HepG2 (cell line): Measurements from ENCODE around the gene NCBP3. TPM values are rescaled to one million over a fixed set of nuclear protein-coding genes. Genes with fewer than 3 reads are reported as not detected.

ENCODE experiments used
- ATAC-seq: fragments of 200-7000 bp; cut with Tn5 transposase; 3 replicates; pipeline ENCODE4 v1.9.1; 2020; ENCODE audit warnings: mild to moderate bottlenecking, moderate library complexity
- BruUV-seq: library from RNA; stranded (reverse); fragments of 400-500 nt; replicated peaks from 2 replicates; lab custom pipeline; 2021; lab: Mats Ljungman, UMichigan
- CTCF ChIA-PET: fragments of 300-600 bp; formaldehyde crosslinking; extraction: SDS; loops from one replicate; lab custom pipeline; 2021; ENCODE audit warnings: low total read pairs, inconsistent platforms, low intra/inter-chr PET ratio; lab: Yijun Ruan, JAX
- POLR2A ChIA-PET: fragments of 350-600 bp; sonication (Branson Sonifier 250); formaldehyde crosslinking; loops from one replicate; lab custom pipeline; 2020; ENCODE audit warnings: antibody characterized with exemption, inconsistent platforms; lab: Yijun Ruan, JAX
- DNase-seq: peaks from one replicate; pipeline ENCODE4 v3.0.0-alpha.2; 2015; ENCODE audit warnings: low spot score
- FAIRE-seq: peaks from 3 replicates; lab custom pipeline; 2011; peaks lifted over from hg19 to GRCh38; lab: Jason Lieb, UNC
- H2AFZ ChIP-seq: one replicate; pipeline ENCODE4 v1.6.1; 2011; ENCODE audit warnings: low read length, inconsistent platforms
- H3K27ac ChIP-seq: fragments of 300-600 bp; 3 replicates; pipeline ENCODE4 v1.8.0; 2011; ENCODE audit warnings: mixed run types, mild to moderate bottlenecking, mixed read lengths, low read length, inconsistent platforms; ENCODE audit not compliant: insufficient read depth; ENCODE audit errors: extremely low read length
- H3K27me3 ChIP-seq, 2 experiments: fragments of 200-600 bp in 1 of 2; 2 replicates in 1 of 2; 3 replicates in 1 of 2; pipeline versions ENCODE4 v1.6.0 to v1.8.0; 2011; ENCODE audit warnings: low read length in 2 of 2, mild to moderate bottlenecking in 2 of 2, moderate library complexity in 2 of 2, inconsistent platforms in 1 of 2; ENCODE audit not compliant: insufficient read depth in 2 of 2, control insufficient read depth in 1 of 2
- H3K36me3 ChIP-seq, 2 experiments: fragments of 200-600 bp in 1 of 2; replicated peaks in 1 of 2; 2 replicates in 1 of 2; 3 replicates in 1 of 2; pipeline versions ENCODE4 v1.5.1 to v1.8.0; 2011; ENCODE audit warnings: low read length in 2 of 2, inconsistent platforms in 1 of 2; ENCODE audit not compliant: insufficient read depth in 2 of 2, control insufficient read depth in 1 of 2
- H3K4me1 ChIP-seq: 2 replicates; pipeline ENCODE4 v1.5.1; 2012; ENCODE audit warnings: low read length, inconsistent platforms; ENCODE audit not compliant: insufficient read depth
- H3K4me2 ChIP-seq: 2 replicates; pipeline ENCODE4 v1.6.0; 2011; ENCODE audit warnings: low read depth, low read length, inconsistent platforms
- H3K4me3 ChIP-seq, 3 experiments: fragments of 200-600 bp in 1 of 3; sonication (generic), shearing (Covaris generic) in 1 of 3; replicated peaks in 1 of 3; 2 replicates each; pipeline ENCODE4 v1.5.1; 2011 to 2016; ENCODE audit warnings: low read length in 3 of 3, inconsistent platforms in 2 of 3, low read depth in 2 of 3, mild to moderate bottlenecking in 2 of 3, control low read depth in 1 of 3, mixed read lengths in 1 of 3; ENCODE audit not compliant: insufficient read depth in 1 of 3
- H3K79me2 ChIP-seq: one replicate; pipeline ENCODE4 v1.6.1; 2011; ENCODE audit warnings: low read length, inconsistent platforms; ENCODE audit not compliant: insufficient read depth
- H3K9ac ChIP-seq: 2 replicates; pipeline ENCODE4 v1.6.0; 2011; ENCODE audit warnings: mild to moderate bottlenecking, low read depth, low read length, inconsistent platforms; ENCODE audit not compliant: insufficient read depth
- H3K9me3 ChIP-seq: 2 replicates; pipeline ENCODE4 v1.5.1; 2012; ENCODE audit warnings: mild to moderate bottlenecking, low read length
- H4K20me1 ChIP-seq: 2 replicates; pipeline ENCODE4 v1.6.0; 2011; ENCODE audit warnings: inconsistent platforms, mild to moderate bottlenecking, low read length, moderate library complexity; ENCODE audit not compliant: insufficient read depth
- ARID3A ChIP-seq: IDR thresholded peaks from 2 replicates; pipeline ENCODE4 v1.6.1; 2012; ENCODE audit warnings: low read depth, low read length, improper control_type of control experiment
- GMEB1 ChIP-seq: sonication (generic); formaldehyde crosslinking; IDR thresholded peaks from 2 replicates; pipeline ENCODE4 v1.5.1; 2020; ENCODE audit warnings: missing genetic modification reagents, mild to moderate bottlenecking, borderline replicate concordance
- KLF16 ChIP-seq, 2 experiments: sonication (generic) in 1 of 2; formaldehyde crosslinking in 1 of 2; IDR thresholded peaks; 2 replicates each; pipeline versions ENCODE4 v1.6.1 to v1.8.0; 2016 to 2023; ENCODE audit warnings: missing genetic modification reagents in 2 of 2, missing compliant biosample characterization in 1 of 2
- MED8 ChIP-seq: sonication (generic); formaldehyde crosslinking; IDR thresholded peaks from 2 replicates; pipeline ENCODE4 v1.8.1; 2023; ENCODE audit warnings: mild to moderate bottlenecking, missing genetic modification reagents; ENCODE audit not compliant: insufficient replicate concordance
- NFE2L2 ChIP-seq: fragments of 150-350 bp; IDR thresholded peaks from 2 replicates; pipeline ENCODE4 v1.6.1; 2014; ENCODE audit warnings: low read length
- NR2F1 ChIP-seq, 2 experiments: fragments of 450-650 bp in 1 of 2; formaldehyde crosslinking in 1 of 2; IDR thresholded peaks; 2 replicates each; pipeline versions ENCODE4 v1.5.0 to v1.6.1; 2016 to 2020; ENCODE audit warnings: mild to moderate bottlenecking in 1 of 2, missing compliant biosample characterization in 1 of 2, missing genetic modification reagents in 1 of 2, moderate library complexity in 1 of 2
- POGZ ChIP-seq: sonication (generic); formaldehyde crosslinking; IDR thresholded peaks from 2 replicates; pipeline ENCODE4 v1.4.0; 2020; ENCODE audit warnings: mild to moderate bottlenecking, missing genetic modification reagents
- PRDM15 ChIP-seq: sonication (generic); formaldehyde crosslinking; IDR thresholded peaks from 2 replicates; pipeline ENCODE4 v1.4.0; 2020; ENCODE audit warnings: missing genetic modification reagents
- ZC3H13 ChIP-seq: sonication (generic); formaldehyde crosslinking; IDR thresholded peaks from 2 replicates; pipeline ENCODE4 v1.8.1; 2023; ENCODE audit warnings: mild to moderate bottlenecking, missing genetic modification reagents, moderate library complexity
- ZKSCAN5 ChIP-seq: sonication (generic); formaldehyde crosslinking; IDR thresholded peaks from 2 replicates; pipeline ENCODE4 v1.5.1; 2020; ENCODE audit warnings: mild to moderate bottlenecking, missing genetic modification reagents
- ZNF33A ChIP-seq: sonication (generic); formaldehyde crosslinking; IDR thresholded peaks from 2 replicates; pipeline ENCODE4 v1.5.1; 2020; ENCODE audit warnings: missing genetic modification reagents, mild to moderate bottlenecking, moderate library complexity, borderline replicate concordance
- ZNF580 ChIP-seq: IDR thresholded peaks from 2 replicates; pipeline ENCODE4 v1.6.1; 2016; ENCODE audit warnings: low read depth, borderline replicate concordance
- ZNF816 ChIP-seq: sonication (generic); formaldehyde crosslinking; IDR thresholded peaks from 2 replicates; pipeline ENCODE4 v1.8.0; 2022; ENCODE audit warnings: missing genetic modification reagents, mild to moderate bottlenecking, borderline replicate concordance
- ZSCAN30 ChIP-seq: sonication (generic); formaldehyde crosslinking; IDR thresholded peaks from 2 replicates; pipeline ENCODE4 v1.5.0; 2020; ENCODE audit warnings: mild to moderate bottlenecking, missing genetic modification reagents
- WGBS: methylation state at CpG from one replicate; pipeline ENCODE4 v1.1.6; 2017; ENCODE audit warnings: low lambda C conversion rate; 5-methylcytosine and 5-hydroxymethylcytosine counted together
- in situ Hi-C: cut with HindIII; loops from 2 replicates; pipeline ENCODE4 v1.10.0; 2017; ENCODE audit warnings: low pct_unique_long_range_greater_than_20kb; ENCODE audit not compliant: extremely low pct_ligation_motif_present
- intact Hi-C: fragments of 100-400 bp; cut with micrococcal nuclease; formaldehyde crosslinking; loops from one replicate; pipeline ENCODE4 v1.10.0; 2022; ENCODE audit not compliant: unreplicated experiment
- polyA plus RNA-seq, 8 experiments: library from polyadenylated mRNA; depleted of rRNA in 3 of 8; stranded (reverse) in 7 of 8; unstranded in 1 of 8; fragments of >200 nt; fragmentation: Illumina TruSeq in 4 of 8; extraction: Trizol in 4 of 8; gene quantifications; 2 replicates each; pipeline versions ENCODE4 v1.2.1 to v1.2.3, GENCODE V29; 2011 to 2016; ENCODE audit warnings: low read depth in 4 of 8, missing spikeins in 1 of 8, mixed read lengths in 1 of 8; ENCODE audit not compliant: insufficient read depth in 1 of 8
- total RNA-seq, 5 experiments: library from RNA; depleted of rRNA; stranded (reverse); fragments of >200 nt; fragmentation: Illumina TruSeq; extraction: Trizol; gene quantifications; 2 replicates each; pipeline ENCODE4 v1.2.3, GENCODE V29; 2016; ENCODE audit warnings: low read depth in 1 of 5

The NCBP3 gene
- total and polyA plus RNA-seq, 2 of the 13 experiments (the other 11 are each of a cell fraction or from before 2014, with no cell fraction given) = 19.5 to 24.8 TPM

- in situ Hi-C loops = no loop called here
- no peak for FAIRE-seq
- TF ChIP-seq ZNF816 (peak; percentile 6; the same call in 1 of the 2 replicates), ZNF33A (CRISPR knock-in tag) (no peak), NR2F1 (CRISPR knock-in tag; IDR thresholded peaks at IDR 0.05) (no peak), ZKSCAN5 (CRISPR knock-in tag) (no peak), GMEB1 (CRISPR knock-in tag) (no peak; the same call in 1 of the 2 replicates), KLF16 (CRISPR knock-in tag; IDR thresholded peaks at IDR 0.05) (no peak), ZNF580 (CRISPR knock-in tag) (no peak), NFE2L2 (no peak), MED8 (CRISPR knock-in tag) (no peak), PRDM15 (peak; percentile 62; the same call in 1 of the 2 replicates), ARID3A (no peak), ZSCAN30 (CRISPR knock-in tag) (no peak), POGZ (CRISPR knock-in tag) (no peak), ZC3H13 (CRISPR knock-in tag) (no peak)
Measured at GRCh38 chr17:3803308-3803640, 42.8 kb downstream of the NCBP3 start.

More at GRCh38 chr17:3803308-3803640, 42.8 kb downstream of the NCBP3 start:
- ChIA-PET POLR2A (interaction anchor here (0.8 to 5.9 kb wide), 11 partner anchors 8 to 136 kb away, joined by 3 to 39 read pairs (median 5); partner anchors contain the start of genes CAMKK1, HASPIN and NCBP3), CTCF (no interaction called here)
- Histone ChIP-seq H3K9ac (peak overlapping the region; percentile 68), H3K36me3 (peaks cover 2 to 3% of the 10 kb centered on the region in 2 experiments; a peak in 2 of 5 replicates), H3K4me3 (peak overlapping the region in 1 of 3 experiments; percentile 30; a peak in 1 of 6 replicates), H3K27me3 (no peaks in the 10 kb centered on the region), H3K4me1 (peaks cover 84% of the 10 kb centered on the region), H3K9me3 (no peaks in the 10 kb centered on the region), H4K20me1 (no peaks in the 10 kb centered on the region), H3K79me2 (no peaks in the 10 kb centered on the region), H2AFZ (no peak overlapping the region), H3K4me2 (peak overlapping the region; percentile 74), H3K27ac (peak overlapping the region; percentile 98)
- intact Hi-C loops = loop anchor here (1.0 kb wide), 1 partner anchor 9 kb away; no protein-coding TSS in a partner anchor
- no peak for DNase-seq
- TSS peak; percentile 90 for BruUV-seq
- WGBS = 3% methylated on average over 5 of the region's 5 CpGs
- no peak for ATAC-seq
